H1 (cell line): ENCODE data around the gene GRXCR2. TPM values are rescaled to one million over a fixed set of nuclear protein-coding genes. Genes with fewer than 3 reads are reported as not detected.

Experiments
- CTCF ChIA-PET: fragments of 300-600 bp; sonication (Branson Sonifier 250); formaldehyde crosslinking; loops from one replicate; lab custom pipeline; 2021; ENCODE audit not compliant: partially characterized antibody; lab: Charles Lee
- POLR2A ChIA-PET: fragments of 300-600 bp; sonication (Branson Sonifier 250); formaldehyde crosslinking; loops from one replicate; lab custom pipeline; 2021; ENCODE audit warnings: inconsistent platforms; ENCODE audit not compliant: partially characterized antibody; lab: Charles Lee
- DNase-seq, 2 experiments: peaks; one replicate each; pipeline versions ENCODE4 v3.0.0 to v3.0.0-alpha.2; 2010 to 2022; ENCODE audit warnings: low spot score in 2 of 2, low read depth in 1 of 2, mixed read lengths in 1 of 2
- FAIRE-seq: peaks from 2 replicates; lab custom pipeline; 2011; peaks lifted over from hg19 to GRCh38; lab: Jason Lieb, UNC
- H2AFZ ChIP-seq: 2 replicates; pipeline ENCODE4 v1.8.1; 2012; ENCODE audit warnings: low read length, inconsistent platforms
- H2AK5ac ChIP-seq: 2 replicates; pipeline ENCODE4 v1.6.1; 2013; ENCODE audit warnings: low read depth, low read length
- H2BK120ac ChIP-seq: replicated peaks from 2 replicates; pipeline ENCODE3; 2013; ENCODE audit warnings: low read depth, low read length, inconsistent platforms
- H2BK12ac ChIP-seq: 2 replicates; pipeline ENCODE4 v1.6.1; 2013; ENCODE audit warnings: low read depth, low read length
- H2BK15ac ChIP-seq: 2 replicates; pipeline ENCODE4 v1.6.1; 2013; ENCODE audit warnings: low read length
- H2BK20ac ChIP-seq: 2 replicates; pipeline ENCODE4 v1.6.1; 2013; ENCODE audit warnings: low read length
- H2BK5ac ChIP-seq: 2 replicates; pipeline ENCODE4 v1.6.1; 2013; ENCODE audit warnings: low read depth, low read length
- H3K14ac ChIP-seq: 2 replicates; pipeline ENCODE4 v1.6.1; 2013; ENCODE audit warnings: inconsistent platforms; ENCODE audit not compliant: insufficient read length
- H3K18ac ChIP-seq: 2 replicates; pipeline ENCODE4 v1.6.1; 2013; ENCODE audit warnings: low read length; ENCODE audit errors: extremely low read depth
- H3K23ac ChIP-seq: 2 replicates; pipeline ENCODE4 v1.6.1; 2013; ENCODE audit warnings: inconsistent platforms; ENCODE audit not compliant: insufficient read length
- H3K23me2 ChIP-seq: 2 replicates; pipeline ENCODE4 v1.6.1; 2013; ENCODE audit warnings: low read depth, low read length
- H3K27ac ChIP-seq: 2 replicates; pipeline ENCODE4 v1.6.1; 2011; ENCODE audit warnings: low read depth, low read length, inconsistent platforms
- H3K27me3 ChIP-seq, 4 experiments: replicated peaks in 1 of 4; 1 replicate in 1 of 4; 2 replicates in 3 of 4; pipeline versions ENCODE4 v1.6.1 to v1.8.1; 2011 to 2013; ENCODE audit warnings: low read length in 3 of 4, mild to moderate bottlenecking in 3 of 4, inconsistent platforms in 2 of 4, mixed read lengths in 2 of 4, moderate library complexity in 1 of 4; ENCODE audit not compliant: control insufficient read depth in 3 of 4, insufficient read depth in 3 of 4; ENCODE audit errors: extremely low read depth in 1 of 4
- H3K36me3 ChIP-seq, 4 experiments: 2 replicates each; pipeline versions ENCODE4 v1.6.1 to v1.8.1; 2011 to 2013; ENCODE audit warnings: mild to moderate bottlenecking in 4 of 4, low read length in 3 of 4, moderate library complexity in 2 of 4, control low read depth in 1 of 4, inconsistent platforms in 1 of 4; ENCODE audit not compliant: insufficient read depth in 4 of 4, control insufficient read depth in 2 of 4
- H3K4ac ChIP-seq: replicated peaks from 2 replicates; pipeline ENCODE3; 2013; ENCODE audit warnings: low read length, low read depth, mixed read lengths, inconsistent platforms; ENCODE audit not compliant: insufficient read length
- H3K4me1 ChIP-seq, 4 experiments: replicated peaks in 1 of 4; 1 replicate in 1 of 4; 2 replicates in 3 of 4; pipeline versions ENCODE4 v1.6.1 to v1.8.1; 2011 to 2013; ENCODE audit warnings: low read length in 3 of 4, inconsistent platforms in 2 of 4, mixed read lengths in 1 of 4; ENCODE audit not compliant: insufficient read depth in 4 of 4, control insufficient read depth in 3 of 4
- H3K4me2 ChIP-seq, 2 experiments: 2 replicates each; pipeline versions ENCODE4 v1.6.1 to v1.8.1; 2011 to 2013; ENCODE audit warnings: low read depth in 2 of 2, low read length in 2 of 2, control low read depth in 1 of 2, inconsistent platforms in 1 of 2, mild to moderate bottlenecking in 1 of 2; ENCODE audit not compliant: insufficient read depth in 1 of 2
- H3K4me3 ChIP-seq, 4 experiments: fragments of 200-600, 300-600 bp in 1 of 4; sonication (generic), shearing (Covaris generic), sonication (Bioruptor Twin) in 1 of 4; 2 replicates each; pipeline versions ENCODE4 v1.5.1 to v1.8.1; 2011 to 2016; ENCODE audit warnings: low read length in 4 of 4, low read depth in 3 of 4, control low read depth in 2 of 4, inconsistent platforms in 2 of 4, mild to moderate bottlenecking in 2 of 4, mixed read lengths in 1 of 4, moderate library complexity in 1 of 4; ENCODE audit not compliant: insufficient read depth in 2 of 4; ENCODE audit errors: extremely low read depth in 1 of 4
- H3K56ac ChIP-seq: replicated peaks from 2 replicates; pipeline ENCODE3; 2013; ENCODE audit warnings: low read depth, mild to moderate bottlenecking, mixed read lengths, low read length, inconsistent platforms; ENCODE audit not compliant: insufficient read length
- H3K79me1 ChIP-seq: 2 replicates; pipeline ENCODE4 v1.6.1; 2013; ENCODE audit warnings: low read depth, low read length, control low read depth
- H3K79me2 ChIP-seq, 2 experiments: 2 replicates each; pipeline versions ENCODE4 v1.6.1 to v1.8.1; 2012 to 2013; ENCODE audit warnings: low read length in 2 of 2, mild to moderate bottlenecking in 2 of 2, inconsistent platforms in 1 of 2; ENCODE audit not compliant: insufficient read depth in 2 of 2, control insufficient read depth in 1 of 2
- H3K9ac ChIP-seq, 4 experiments: replicated peaks in 1 of 4; 1 replicate in 1 of 4; 2 replicates in 3 of 4; pipeline versions ENCODE4 v1.6.1 to v1.8.1; 2011 to 2013; ENCODE audit warnings: low read depth in 3 of 4, low read length in 3 of 4, control low read depth in 2 of 4, mild to moderate bottlenecking in 2 of 4, moderate library complexity in 2 of 4, inconsistent platforms in 1 of 4; ENCODE audit errors: extremely low read depth in 1 of 4
- H3K9me3 ChIP-seq, 2 experiments: 2 replicates each; pipeline versions ENCODE4 v1.6.1 to v1.8.1; 2012 to 2013; ENCODE audit warnings: mild to moderate bottlenecking in 2 of 2, moderate library complexity in 2 of 2, control low read depth in 1 of 2, inconsistent platforms in 1 of 2, low read depth in 1 of 2, low read length in 1 of 2, mixed read lengths in 1 of 2; ENCODE audit not compliant: insufficient read depth in 2 of 2
- H4K20me1 ChIP-seq, 2 experiments: replicated peaks in 1 of 2; 2 replicates each; pipeline versions ENCODE3 to v1.8.1; 2011 to 2013; ENCODE audit warnings: inconsistent platforms in 2 of 2, low read length in 2 of 2, mild to moderate bottlenecking in 1 of 2; ENCODE audit not compliant: insufficient read depth in 2 of 2, control insufficient read depth in 1 of 2
- H4K5ac ChIP-seq: 2 replicates; pipeline ENCODE4 v1.6.1; 2013; ENCODE audit warnings: low read length, low read depth, mixed read lengths, inconsistent platforms; ENCODE audit not compliant: insufficient read length
- H4K8ac ChIP-seq: 2 replicates; pipeline ENCODE4 v1.8.0; 2013; ENCODE audit warnings: mild to moderate bottlenecking, moderate library complexity, low read length, inconsistent platforms; ENCODE audit not compliant: insufficient read depth; ENCODE audit errors: extremely low read depth
- H4K91ac ChIP-seq: replicated peaks from 2 replicates; pipeline ENCODE3; 2013; ENCODE audit warnings: low read length, mixed read lengths, inconsistent platforms; ENCODE audit not compliant: insufficient read length
- RBBP5 ChIP-seq: IDR thresholded peaks from 2 replicates; pipeline ENCODE4 v1.7.1; 2012; ENCODE audit warnings: low read depth, mild to moderate bottlenecking, inconsistent platforms, low read length, moderate library complexity, borderline replicate concordance
- WGBS, 2 experiments: shearing (Covaris generic) in 1 of 2; methylation state at CpG; one replicate each; pipeline versions ENCODE4 v1.1.6 to v1.1.7; 2013 to 2015; ENCODE audit warnings: low lambda C conversion rate in 2 of 2, mixed read lengths in 2 of 2, inconsistent platforms in 1 of 2, low coverage in 1 of 2, missing lambda C conversion rate in 1 of 2; ENCODE audit not compliant: insufficient replicate concordance in 2 of 2, insufficient coverage in 1 of 2, insufficient read length in 1 of 2; ENCODE audit errors: extremely low coverage in 1 of 2, missing lambda C conversion rate in 1 of 2; 5-methylcytosine and 5-hydroxymethylcytosine counted together
- polyA plus RNA-seq, 7 experiments: library from polyadenylated mRNA; depleted of rRNA in 3 of 7; stranded (reverse) in 5 of 7; unstranded in 2 of 7; fragments of >200 nt in 5 of 7; fragments of 200-250 nt in 2 of 7; gene quantifications; 1 replicate in 5 of 7; 2 replicates in 1 of 7; 4 replicates in 1 of 7; pipeline versions ENCODE4 v1.2.1 to v1.2.3, GENCODE V29; 2011 to 2013; ENCODE audit warnings: missing spikeins in 2 of 7, mixed read lengths in 2 of 7
- total RNA-seq: library from RNA; stranded (reverse); fragmentation: NEBNext Ultra II Directional; extraction: Animal tissue kit (Norgen Biotek cat#: 25700); gene quantifications from 2 replicates; pipeline ENCODE4 v1.2.1, GENCODE V29; 2021

Gene GRXCR2
- total and polyA plus RNA-seq, 2 of the 8 experiments (the other 6 are each of a cell fraction or from before 2014, with no cell fraction given): not detected

DNA sequence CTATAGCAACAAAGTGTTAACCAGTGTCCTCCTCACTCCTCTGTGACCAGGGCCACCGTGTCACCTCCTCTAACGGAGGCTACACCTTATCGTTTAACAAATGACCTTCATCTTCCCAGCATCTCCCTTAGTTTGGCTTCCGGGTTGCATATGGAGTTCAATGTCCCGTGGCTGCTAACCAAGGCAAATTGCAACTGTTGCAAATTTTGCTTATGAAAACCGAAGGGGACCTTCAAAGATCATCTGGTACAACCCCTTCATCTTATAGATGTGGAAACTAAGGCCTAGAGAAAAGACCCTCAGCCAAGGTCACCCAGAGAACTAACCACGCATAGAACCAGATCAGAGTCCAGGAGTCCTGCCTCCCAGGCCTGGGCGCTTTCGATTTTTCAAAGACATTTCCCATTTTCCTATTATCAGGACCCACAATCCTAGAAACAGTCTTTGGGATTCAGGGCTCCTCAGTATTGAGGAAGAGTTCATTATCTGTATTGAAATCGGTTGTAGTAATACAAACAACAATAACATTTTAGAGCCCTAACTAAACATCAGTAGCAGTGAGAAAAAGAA lies 39.1 kb downstream of the GRXCR2 start:
- no peak for TF ChIP-seq RBBP5
- TF ChIP-seq, all 59 proteins: peak for 0
- no peak overlapping the region for H2BK120ac ChIP-seq
- peaks cover 2 to 6% (median 4%) of the 10 kb centered on the region in 4 experiments; a peak in 4 of 7 replicates for H3K4me1 ChIP-seq
- H3K27ac ChIP-seq: no peak overlapping the region
- peaks cover 0 to 18% (median 16%) of the 10 kb centered on the region in 4 experiments; a peak in 6 of 7 replicates for H3K27me3 ChIP-seq
- no peak overlapping the region for H3K56ac ChIP-seq
- no peaks in the 10 kb centered on the region for H3K79me2 ChIP-seq
- no peak for FAIRE-seq
- no peak overlapping the region for H3K23ac ChIP-seq
- POLR2A ChIA-PET: no interaction called here
- H2BK15ac ChIP-seq: no peak overlapping the region
- no peaks in the 10 kb centered on the region for H3K9me3 ChIP-seq
- no peak for DNase-seq
- H3K36me3 ChIP-seq: no peaks in the 10 kb centered on the region
- no peak overlapping the region for H2BK12ac ChIP-seq
- WGBS, 2 experiments: 83% methylated on average over 10 of the region's 10 CpGs; no CpG with 5 or more reads in 1 of the 2 experiments
- H3K4me2 ChIP-seq: no peak overlapping the region; a peak in 1 of 4 replicates
- no peaks in the 10 kb centered on the region for H4K20me1 ChIP-seq
- H3K14ac ChIP-seq: no peak overlapping the region
- no peak overlapping the region for H4K91ac ChIP-seq
- H3K9ac ChIP-seq: no peak overlapping the region
- peaks cover 11% of the 10 kb centered on the region; the same call in 1 of the 2 replicates for H3K23me2 ChIP-seq
- H4K5ac ChIP-seq: no peak overlapping the region
- H2BK5ac ChIP-seq: no peak overlapping the region
- H3K4me3 ChIP-seq: no peak overlapping the region
- no peak overlapping the region for H3K4ac ChIP-seq
- no peaks in the 10 kb centered on the region for H3K79me1 ChIP-seq
- no peak overlapping the region for H2BK20ac ChIP-seq
- no peak overlapping the region for H3K18ac ChIP-seq
- H2AFZ ChIP-seq: no peak overlapping the region
- CTCF ChIA-PET: interaction anchor here (0.7 to 2.6 kb wide), 4 partner anchors 9 to 220 kb away, joined by 3 to 8 read pairs (median 7); no protein-coding TSS in a partner anchor
- no peak overlapping the region for H4K8ac ChIP-seq
- no peak overlapping the region for H2AK5ac ChIP-seq
